ENCODE data around the gene AVPR2.

DNA sequence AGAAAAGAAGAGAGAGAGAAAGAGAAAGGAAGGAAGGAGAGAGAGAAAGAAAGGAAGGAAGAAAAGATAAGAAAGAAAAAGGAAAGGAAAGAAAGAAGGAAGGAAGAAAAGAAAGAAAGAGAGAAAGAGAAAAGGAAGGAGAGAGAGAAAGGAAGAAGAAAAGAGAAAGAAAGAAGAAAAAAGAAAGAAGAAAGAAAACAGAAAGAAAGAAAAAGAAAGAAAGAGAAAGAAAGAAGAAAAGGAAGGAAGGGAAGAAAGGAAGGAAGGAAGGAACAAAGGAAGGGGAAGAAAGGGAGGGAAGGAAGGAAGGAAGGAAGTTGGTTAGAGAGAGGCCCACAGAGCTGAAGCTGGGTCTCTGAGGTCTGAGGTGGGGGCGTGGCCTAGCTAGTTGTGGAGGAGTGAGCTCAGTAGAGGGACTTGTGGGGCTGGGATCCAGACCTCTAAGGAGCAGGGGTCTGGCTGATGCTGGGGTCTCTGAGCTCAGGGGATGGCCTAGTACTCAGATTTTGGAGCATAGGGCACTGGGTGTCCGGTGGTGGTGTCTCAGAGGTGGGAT, 47.0 kb upstream of the AVPR2 start:
- TF ChIP-seq TCF4 (CRISPR knock-in tag; IDR thresholded peaks at IDR 0.05; ENCODE audit: borderline replicate concordance) (no peak), ARNTL (CRISPR knock-in tag; IDR thresholded peaks at IDR 0.05; ENCODE audit: borderline replicate concordance, low read depth) (no peak), BACH2 (CRISPR knock-in tag; IDR thresholded peaks at IDR 0.05; ENCODE audit: borderline replicate concordance) (no peak), ZFP30 (CRISPR knock-in tag; IDR thresholded peaks at IDR 0.05) (no peak)
- TF ChIP-seq, protein P1, sequence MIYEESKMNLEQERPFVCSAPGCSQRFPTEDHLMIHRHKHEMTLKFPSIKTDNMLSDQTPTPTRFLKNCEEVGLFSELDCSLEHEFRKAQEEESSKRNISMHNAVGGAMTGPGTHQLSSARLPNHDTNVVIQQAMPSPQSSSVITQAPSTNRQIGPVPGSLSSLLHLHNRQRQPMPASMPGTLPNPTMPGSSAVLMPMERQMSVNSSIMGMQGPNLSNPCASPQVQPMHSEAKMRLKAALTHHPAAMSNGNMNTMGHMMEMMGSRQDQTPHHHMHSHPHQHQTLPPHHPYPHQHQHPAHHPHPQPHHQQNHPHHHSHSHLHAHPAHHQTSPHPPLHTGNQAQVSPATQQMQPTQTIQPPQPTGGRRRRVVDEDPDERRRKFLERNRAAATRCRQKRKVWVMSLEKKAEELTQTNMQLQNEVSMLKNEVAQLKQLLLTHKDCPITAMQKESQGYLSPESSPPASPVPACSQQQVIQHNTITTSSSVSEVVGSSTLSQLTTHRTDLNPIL (CRISPR knock-in tag; IDR thresholded peaks at IDR 0.05; ENCODE audit: low read depth), result no peak
